Hepatocyte (in vitro differentiated cells): Measurements from ENCODE around the gene SP3. TPM values are rescaled to one million over a fixed set of nuclear protein-coding genes. Genes with fewer than 3 reads are reported as not detected.
A peak's percentile ranks its signal among the peaks of the same experiment; 100 is the strongest.

Experiments used
- DNase-seq: peaks from one replicate; pipeline ENCODE4 v3.0.0-alpha.2; 2016; ENCODE audit warnings: low spot score
- H2AFZ ChIP-seq: fragments of 200-600 bp; sonication (generic); 2 replicates; pipeline ENCODE4 v1.6.0; 2016; ENCODE audit warnings: antibody characterized with exemption, mild to moderate bottlenecking
- H3K27ac ChIP-seq: fragments of 200-600 bp; sonication (generic); 2 replicates; pipeline ENCODE4 v1.5.1; 2016; ENCODE audit warnings: mild to moderate bottlenecking
- H3K27me3 ChIP-seq: fragments of 200-600 bp; sonication (generic); 2 replicates; pipeline ENCODE4 v1.6.1; 2016
- H3K36me3 ChIP-seq: fragments of 200-600 bp; sonication (generic); replicated peaks from 2 replicates; pipeline ENCODE4 v1.5.1; 2016; ENCODE audit warnings: low read depth; ENCODE audit not compliant: insufficient read depth
- H3K4me1 ChIP-seq: fragments of 200-600 bp; sonication (generic); 2 replicates; pipeline ENCODE4 v1.5.1; 2016; ENCODE audit warnings: mild to moderate bottlenecking, moderate library complexity; ENCODE audit not compliant: insufficient read depth
- H3K4me2 ChIP-seq: fragments of 200-600 bp; sonication (generic); 2 replicates; pipeline ENCODE4 v1.6.0; 2016
- H3K4me3 ChIP-seq: fragments of 200-600 bp; sonication (generic); 2 replicates; pipeline ENCODE4 v1.5.1; 2016; ENCODE audit warnings: mild to moderate bottlenecking
- H3K79me2 ChIP-seq: fragments of 200-600 bp; sonication (generic); 2 replicates; pipeline ENCODE4 v1.6.0; 2017; ENCODE audit warnings: mild to moderate bottlenecking
- H3K9me2 ChIP-seq: fragments of 200-600 bp; sonication (generic); replicated peaks from 2 replicates; pipeline ENCODE4 v1.6.0; 2017; ENCODE audit warnings: mild to moderate bottlenecking; ENCODE audit not compliant: insufficient read depth
- H3K9me3 ChIP-seq: fragments of 200-600 bp; sonication (generic); 2 replicates; pipeline ENCODE4 v1.5.1; 2016; ENCODE audit warnings: low read depth, mild to moderate bottlenecking
- H4K20me1 ChIP-seq: fragments of 200-600 bp; sonication (generic); 2 replicates; pipeline ENCODE4 v1.6.0; 2016; ENCODE audit warnings: mild to moderate bottlenecking; ENCODE audit not compliant: insufficient read depth, poor library complexity, severe bottlenecking
- CTCF ChIP-seq: fragments of 200-600 bp; sonication (generic); IDR thresholded peaks from 2 replicates; pipeline ENCODE4 v1.5.1; 2016; ENCODE audit warnings: antibody characterized with exemption, mild to moderate bottlenecking; ENCODE audit not compliant: poor library complexity
- EZH2 ChIP-seq: fragments of 200-600 bp; sonication (generic); IDR thresholded peaks from 2 replicates; pipeline ENCODE4 v1.6.1; 2016; ENCODE audit warnings: antibody characterized with exemption, mild to moderate bottlenecking, borderline replicate concordance
- EZH2phosphoT487 ChIP-seq: fragments of 200-600 bp; sonication (generic); IDR thresholded peaks from one replicate; pipeline ENCODE4 v1.6.1; 2018; ENCODE audit warnings: antibody characterized with exemption, mild to moderate bottlenecking, low read depth, moderate library complexity; ENCODE audit not compliant: unreplicated experiment, severe bottlenecking
- WGBS: methylation state at CpG from one replicate; pipeline ENCODE4 v1.1.6; 2016; ENCODE audit warnings: low lambda C conversion rate; ENCODE audit errors: missing lambda C conversion rate; 5-methylcytosine and 5-hydroxymethylcytosine counted together
- polyA plus RNA-seq: library from polyadenylated mRNA; unstranded; fragments of >200 nt; fragmentation: Nextera tagmentation; extraction: Ambion mirVana; gene quantifications from 2 replicates; pipeline ENCODE4 v1.2.1, GENCODE V29; 2016
- total RNA-seq: library from RNA; depleted of rRNA; stranded (reverse); fragments of >200 nt; gene quantifications from 2 replicates; pipeline ENCODE4 v1.2.3, GENCODE V29; 2014

Gene SP3
- total and polyA plus RNA-seq, 2 experiments from 2014 or later = 37.2 to 133 TPM

DNA sequence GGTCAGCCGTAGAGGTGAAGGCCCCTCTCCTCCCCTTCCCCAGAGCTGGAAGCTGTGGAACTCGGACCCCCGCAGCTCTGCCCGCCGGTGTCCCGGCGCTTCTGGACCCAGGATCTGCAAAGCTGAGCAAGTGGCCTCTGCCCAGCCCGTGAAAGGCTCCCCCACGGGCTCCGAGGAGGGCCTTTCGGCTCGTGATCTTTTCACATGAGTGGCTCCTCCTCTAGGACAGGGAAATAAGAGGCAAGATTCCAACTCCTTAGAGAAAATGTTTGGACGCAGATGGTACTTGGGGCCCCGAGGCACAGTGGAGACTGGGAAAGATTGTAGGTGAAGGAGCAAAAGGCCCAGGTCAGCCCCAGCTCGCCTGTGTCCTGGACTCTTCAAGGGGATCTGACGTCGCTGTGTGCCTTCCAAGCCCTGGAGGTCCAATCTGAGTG is 48.2 kb upstream of the SP3 start:
- no peaks in the 10 kb centered on the region for H3K9me2 ChIP-seq
- WGBS = 42% methylated on average over 17 of the region's 17 CpGs
- no peak for TF ChIP-seq CTCF
- TF ChIP-seq EZH2 = no peak
- no peak for TF ChIP-seq EZH2phosphoT487
- peak overlapping the region; percentile 82 for H3K4me2 ChIP-seq
- no peaks in the 10 kb centered on the region for H3K27me3 ChIP-seq
- no peaks in the 10 kb centered on the region for H3K36me3 ChIP-seq
- DNase-seq = peak; percentile 39
- peaks cover 34% of the 10 kb centered on the region for H3K4me1 ChIP-seq
- H2AFZ ChIP-seq = peak overlapping the region; percentile 99
- H4K20me1 ChIP-seq = no peaks in the 10 kb centered on the region
- H3K79me2 ChIP-seq = no peaks in the 10 kb centered on the region
- H3K4me3 ChIP-seq = peak overlapping the region; percentile 35
- no peaks in the 10 kb centered on the region for H3K9me3 ChIP-seq
- peak overlapping the region; percentile 94 for H3K27ac ChIP-seq

GRCh38 chr2:174012347-174013314 is 47.5 kb upstream of the SP3 start:
- H3K27me3 ChIP-seq = no peaks in the 10 kb centered on the region
- H3K4me1 ChIP-seq = peaks cover 34% of the 10 kb centered on the region
- H3K4me2 ChIP-seq = peak overlapping the region; percentile 82
- H3K79me2 ChIP-seq = no peaks in the 10 kb centered on the region
- peak overlapping the region; percentile 99 for H2AFZ ChIP-seq
- peak; percentile 57 for DNase-seq
- peak overlapping the region; percentile 94 for H3K27ac ChIP-seq
- no peaks in the 10 kb centered on the region for H3K9me2 ChIP-seq
- no peaks in the 10 kb centered on the region for H4K20me1 ChIP-seq
- WGBS = 71% methylated on average over 34 of the region's 56 CpGs
- no peaks in the 10 kb centered on the region for H3K36me3 ChIP-seq
- TF ChIP-seq CTCF (no peak), EZH2phosphoT487 (no peak), EZH2 (no peak)
- H3K9me3 ChIP-seq = no peaks in the 10 kb centered on the region
- peak overlapping the region; percentile 35 for H3K4me3 ChIP-seq

GRCh38 chr2:174011796-174012195 is 46.6 kb upstream of the SP3 start:
- H3K36me3 ChIP-seq = no peaks in the 10 kb centered on the region
- WGBS = 84% methylated on average over 2 of the region's 2 CpGs
- no peaks in the 10 kb centered on the region for H3K9me3 ChIP-seq
- H3K79me2 ChIP-seq = no peaks in the 10 kb centered on the region
- peak; percentile 35 for DNase-seq
- H3K4me2 ChIP-seq = peak overlapping the region; percentile 82
- H3K27ac ChIP-seq = peak overlapping the region; percentile 94
- TF ChIP-seq CTCF (no peak), EZH2phosphoT487 (no peak), EZH2 (no peak)
- H3K4me1 ChIP-seq = peaks cover 34% of the 10 kb centered on the region
- no peaks in the 10 kb centered on the region for H3K9me2 ChIP-seq
- H3K4me3 ChIP-seq = no peak overlapping the region
- H3K27me3 ChIP-seq = no peaks in the 10 kb centered on the region
- H2AFZ ChIP-seq = no peak overlapping the region
- no peaks in the 10 kb centered on the region for H4K20me1 ChIP-seq
